HCT116 (cell line): ENCODE data around the gene ADGRA3. TPM values are rescaled to one million over a fixed set of nuclear protein-coding genes. Genes with fewer than 3 reads are reported as not detected.

Experiments used
- ATAC-seq: fragments of 200-7000 bp; cut with Tn5 transposase; 2 replicates; pipeline ENCODE4 v1.9.1; 2020; ENCODE audit warnings: mild to moderate bottlenecking, moderate library complexity
- BruUV-seq: library from RNA; stranded (reverse); fragments of 400-500 nt; replicated peaks from 2 replicates; lab custom pipeline; 2021; lab: Mats Ljungman, UMichigan
- CTCF ChIA-PET: fragments of 300-600 bp; sonication (Branson Sonifier 250); formaldehyde crosslinking; loops from one replicate; lab custom pipeline; 2021; ENCODE audit warnings: antibody characterized with exemption; lab: Charles Lee
- POLR2A ChIA-PET: fragments of 300-600, 350-600 bp; sonication (Branson Sonifier 250); formaldehyde crosslinking; loops from one replicate; lab custom pipeline; 2021; ENCODE audit warnings: antibody characterized with exemption; lab: Charles Lee
- RAD21 ChIA-PET, 2 experiments: fragments of 300-600 bp; sonication (Branson Sonifier 250); formaldehyde crosslinking; loops; one replicate each; lab custom pipeline; 2023; ENCODE audit warnings: low total read pairs in 2 of 2; ENCODE audit not compliant: uncharacterized antibody in 2 of 2, unreplicated experiment in 2 of 2, low non-redundant PET in 1 of 2; lab: Charles Lee
- DNase-seq: peaks from one replicate; pipeline ENCODE4 v3.0.0-alpha.2; 2010; ENCODE audit warnings: low read depth, low spot score
- H2AFZ ChIP-seq: fragments of 200-600 bp; shearing (Covaris generic), sonication (generic); 2 replicates; pipeline ENCODE4 v1.6.1; 2017; ENCODE audit warnings: low read depth, mixed run types, mixed read lengths, antibody characterized with exemption, low read length; ENCODE audit not compliant: poor library complexity, severe bottlenecking
- H3K27ac ChIP-seq: 2 replicates; pipeline ENCODE4 v1.5.1; 2012; ENCODE audit warnings: low read depth, low read length
- H3K27me3 ChIP-seq: fragments of 200-600 bp; sonication (generic); 2 replicates; pipeline ENCODE4 v1.6.1; 2016; ENCODE audit warnings: mixed run types, low read length, mixed read lengths; ENCODE audit not compliant: insufficient read depth
- H3K36me3 ChIP-seq, 2 experiments: fragments of 200-500 bp in 1 of 2; fragments of 200-600 bp in 1 of 2; sonication (Bioruptor generic) in 1 of 2; sonication (generic) in 1 of 2; 2 replicates each; pipeline versions ENCODE4 v1.5.1 to v1.6.1; 2014 to 2016; ENCODE audit warnings: low read length in 2 of 2, inconsistent platforms in 1 of 2, mixed read lengths in 1 of 2, mixed run types in 1 of 2; ENCODE audit not compliant: insufficient read depth in 2 of 2, control insufficient read depth in 1 of 2
- H3K4me1 ChIP-seq, 2 experiments: fragments of 200-600 bp in 1 of 2; sonication (generic) in 1 of 2; 2 replicates each; pipeline versions ENCODE4 v1.5.1 to v1.6.1; 2012 to 2017; ENCODE audit warnings: low read length in 2 of 2, inconsistent platforms in 1 of 2, mild to moderate bottlenecking in 1 of 2, mixed read lengths in 1 of 2, mixed run types in 1 of 2, moderate library complexity in 1 of 2; ENCODE audit not compliant: insufficient read depth in 2 of 2, control insufficient read depth in 1 of 2
- H3K4me2 ChIP-seq: fragments of 200-600 bp; sonication (generic); 2 replicates; pipeline ENCODE4 v1.6.1; 2017; ENCODE audit warnings: mixed run types, low read length, mixed read lengths
- H3K4me3 ChIP-seq, 2 experiments: fragments of 200-600 bp in 1 of 2; sonication (generic) in 1 of 2; replicated peaks in 1 of 2; 2 replicates each; pipeline ENCODE4 v1.5.1; 2011 to 2016; ENCODE audit warnings: low read length in 2 of 2, control low read depth in 1 of 2, low read depth in 1 of 2, mild to moderate bottlenecking in 1 of 2, mixed read lengths in 1 of 2, mixed run types in 1 of 2
- H3K79me2 ChIP-seq: fragments of 200-600 bp; sonication (generic); 2 replicates; pipeline ENCODE4 v1.6.1; 2017; ENCODE audit warnings: mild to moderate bottlenecking, mixed run types, low read length, moderate library complexity, mixed read lengths; ENCODE audit not compliant: insufficient read depth
- H3K9ac ChIP-seq: fragments of 200-600 bp; sonication (generic); 2 replicates; pipeline ENCODE4 v1.6.1; 2016; ENCODE audit warnings: low read length, mixed read lengths
- H3K9me2 ChIP-seq: fragments of 200-600 bp; sonication (generic), shearing (Covaris generic); 2 replicates; pipeline ENCODE4 v1.6.1; 2017; ENCODE audit warnings: mixed run types, mild to moderate bottlenecking, moderate library complexity; ENCODE audit not compliant: insufficient read depth
- H3K9me3 ChIP-seq, 2 experiments: fragments of 200-500 bp in 1 of 2; fragments of 200-600 bp in 1 of 2; sonication (Bioruptor generic) in 1 of 2; sonication (generic) in 1 of 2; 2 replicates each; pipeline ENCODE4 v1.6.1; 2014 to 2017; ENCODE audit warnings: low read length in 2 of 2, mixed read lengths in 2 of 2, inconsistent platforms in 1 of 2, low read depth in 1 of 2, mild to moderate bottlenecking in 1 of 2, mixed run types in 1 of 2, moderate library complexity in 1 of 2; ENCODE audit not compliant: control insufficient read depth in 1 of 2, insufficient read depth in 1 of 2
- H4K20me1 ChIP-seq: fragments of 200-600 bp; sonication (generic), shearing (Covaris generic); 2 replicates; pipeline ENCODE4 v1.6.1; 2017; ENCODE audit warnings: mixed run types, mild to moderate bottlenecking, moderate library complexity; ENCODE audit not compliant: insufficient read depth
- CBX3 ChIP-seq: IDR thresholded peaks from 2 replicates; pipeline ENCODE4 v1.6.1; 2012; ENCODE audit warnings: low read depth
- EGR1 ChIP-seq: IDR thresholded peaks from 2 replicates; pipeline ENCODE4 v1.6.1; 2012; ENCODE audit warnings: low read depth
- EZH2 ChIP-seq: fragments of 200-600 bp; sonication (generic); IDR thresholded peaks from 2 replicates; pipeline ENCODE4 v1.6.1; 2017; ENCODE audit warnings: antibody characterized with exemption, mixed run types
- EZH2phosphoT487 ChIP-seq: fragments of 200-600 bp; IDR thresholded peaks from 2 replicates; pipeline ENCODE4 v1.6.1; 2018; ENCODE audit warnings: antibody characterized with exemption, borderline replicate concordance
- FOSL1 ChIP-seq: IDR thresholded peaks from 2 replicates; pipeline ENCODE4 v1.6.1; 2012; ENCODE audit warnings: low read depth
- JUND ChIP-seq: IDR thresholded peaks from 2 replicates; pipeline ENCODE4 v1.6.1; 2012
- POLR2AphosphoS5 ChIP-seq: IDR thresholded peaks from 2 replicates; pipeline ENCODE4 v1.6.1; 2011; ENCODE audit warnings: mild to moderate bottlenecking, low read depth, low read length, moderate library complexity
- RAD21 ChIP-seq: IDR thresholded peaks from 2 replicates; pipeline ENCODE4 v1.6.1; 2012; ENCODE audit warnings: low read depth, mild to moderate bottlenecking
- REST ChIP-seq: IDR thresholded peaks from 2 replicates; pipeline ENCODE4 v1.6.1; 2012; ENCODE audit warnings: low read depth
- SP1 ChIP-seq: IDR thresholded peaks from 2 replicates; pipeline ENCODE4 v1.6.1; 2012; ENCODE audit warnings: low read depth
- SRF ChIP-seq: IDR thresholded peaks from 2 replicates; pipeline ENCODE4 v1.6.1; 2012; ENCODE audit warnings: low read depth
- TCF7L2 ChIP-seq: IDR thresholded peaks from 2 replicates; pipeline ENCODE4 v1.7.0; 2011; ENCODE audit warnings: borderline replicate concordance, inconsistent platforms; ENCODE audit not compliant: insufficient read depth, insufficient read length; ENCODE audit errors: extremely low read depth
- ZFX ChIP-seq: fragments of 450-650 bp; IDR thresholded peaks from 2 replicates; pipeline ENCODE4 v1.6.1; 2017
- ZNF274 ChIP-seq: fragments of 200-500 bp; sonication (Bioruptor generic); IDR thresholded peaks from 2 replicates; pipeline ENCODE4 v1.6.1; 2014; ENCODE audit warnings: mild to moderate bottlenecking, low read depth, low read length, inconsistent platforms
- intact Hi-C: fragments of 100-400 bp; cut with micrococcal nuclease; formaldehyde crosslinking; loops from 2 replicates; pipeline ENCODE4 v1.10.0; 2022
- total RNA-seq: library from RNA; stranded (reverse); gene quantifications from one replicate; pipeline ENCODE4 v1.2.1, GENCODE V29; 2021; ENCODE audit not compliant: unreplicated experiment
- TF ChIP-seq, protein P1 (sequence below): IDR thresholded peaks from 2 replicates; pipeline ENCODE4 v1.6.1; 2012

The ADGRA3 gene
- total RNA-seq, 1 experiment from 2014 or later = 43.0 TPM

DNA sequence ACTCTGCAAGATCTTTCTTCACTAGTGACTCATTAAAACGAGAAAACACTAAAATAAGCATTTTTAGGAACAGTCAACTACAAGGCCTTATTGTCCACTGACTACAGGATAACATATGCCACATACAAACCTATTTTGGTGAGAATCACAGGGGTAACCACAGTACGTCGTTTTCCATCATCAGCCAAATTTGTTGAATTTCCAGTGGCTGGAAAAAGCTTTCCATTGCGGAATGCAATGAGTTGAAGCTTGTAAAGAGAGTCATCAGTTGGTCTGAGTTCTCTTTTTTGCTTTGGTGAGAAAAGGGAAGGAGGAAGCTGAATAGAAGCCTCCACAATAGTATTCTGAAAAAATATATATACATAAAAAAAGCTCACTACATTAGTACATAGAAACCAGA, 102.4 kb downstream of the ADGRA3 start:
- ChIA-PET CTCF (interaction anchor here (1.4 kb wide), 1 partner anchor 194 kb away, joined by 4 read pairs; no protein-coding TSS in a partner anchor), POLR2A (no interaction called here), RAD21 (no interaction called here)
- intact Hi-C loops = no loop called here
- Histone ChIP-seq H4K20me1 (0 out of 2 replicates have a peak, but pooled peaks cover 8% of the 10 kb centered on the region), H2AFZ (no peak overlapping the region), H3K4me1 (no peaks in the 10 kb centered on the region), H3K27ac (no peak overlapping the region), H3K4me3 (no peak overlapping the region), H3K36me3 (0 out of 4 replicates have a peak, but pooled peaks cover 0 to 6% of the 10 kb centered on the region in 2 experiments), H3K9me3 (no peaks in the 10 kb centered on the region), H3K79me2 (no peaks in the 10 kb centered on the region), H3K9ac (no peak overlapping the region), H3K27me3 (no peaks in the 10 kb centered on the region), H3K9me2 (no peaks in the 10 kb centered on the region), H3K4me2 (no peak overlapping the region)
- DNase-seq (no peak), ATAC-seq (no peak)
- no TSS peak for BruUV-seq
- TF ChIP-seq, protein P1, sequence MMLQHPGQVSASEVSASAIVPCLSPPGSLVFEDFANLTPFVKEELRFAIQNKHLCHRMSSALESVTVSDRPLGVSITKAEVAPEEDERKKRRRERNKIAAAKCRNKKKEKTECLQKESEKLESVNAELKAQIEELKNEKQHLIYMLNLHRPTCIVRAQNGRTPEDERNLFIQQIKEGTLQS = no peak
- TF ChIP-seq RAD21 (no peak), EZH2phosphoT487 (no peak), SRF (no peak), ZFX (no peak), EZH2 (no peak), TCF7L2 (no peak), SP1 (no peak), EGR1 (no peak), POLR2AphosphoS5 (no peak), ZNF274 (no peak), JUND (no peak), REST (no peak), CBX3 (no peak), FOSL1 (no peak)
